NCI-H187 treated with DMSO at 0.1 percent for 48 hours (cell line): Measurements from ENCODE around the gene TAS2R43.
"Not testable (repeated sequence)": the region's sequence is repeated elsewhere in the genome, so short reads cannot be mapped to it uniquely, and the experiment has no call there.

Source experiments
- DNase-seq: peaks from one replicate; lab custom pipeline; 2025; lab: John Stamatoyannopoulos, UW

TAS2R43 gene, protein sequence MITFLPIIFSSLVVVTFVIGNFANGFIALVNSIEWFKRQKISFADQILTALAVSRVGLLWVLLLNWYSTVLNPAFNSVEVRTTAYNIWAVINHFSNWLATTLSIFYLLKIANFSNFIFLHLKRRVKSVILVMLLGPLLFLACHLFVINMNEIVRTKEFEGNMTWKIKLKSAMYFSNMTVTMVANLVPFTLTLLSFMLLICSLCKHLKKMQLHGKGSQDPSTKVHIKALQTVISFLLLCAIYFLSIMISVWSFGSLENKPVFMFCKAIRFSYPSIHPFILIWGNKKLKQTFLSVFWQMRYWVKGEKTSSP

DNA sequence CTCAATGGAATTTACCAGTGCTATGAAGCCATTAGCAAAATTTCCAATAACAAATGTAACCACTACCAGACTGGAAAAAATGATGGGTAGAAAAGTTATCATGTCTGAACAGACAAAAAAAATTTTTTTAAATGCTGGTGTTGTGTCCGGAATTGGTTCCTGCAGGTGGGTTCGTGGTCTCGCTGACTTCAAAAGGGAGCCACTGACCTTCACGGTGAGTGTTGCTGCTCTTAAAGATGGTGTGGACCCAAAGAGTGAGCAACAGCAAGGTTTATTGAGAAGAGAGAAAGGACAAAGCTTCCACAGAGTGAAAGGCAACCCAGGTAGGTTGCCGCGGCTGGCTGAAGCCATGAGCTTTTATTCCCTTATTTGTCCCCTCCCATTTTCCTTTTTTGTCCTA lies at the start of gene TAS2R43:
TAS2R43 (minus strand) TSS at position 186 of the 400 bp plus-strand sequence; CDS start at position 102, 84 bp downstream.
- DNase-seq, result no peak

DNA sequence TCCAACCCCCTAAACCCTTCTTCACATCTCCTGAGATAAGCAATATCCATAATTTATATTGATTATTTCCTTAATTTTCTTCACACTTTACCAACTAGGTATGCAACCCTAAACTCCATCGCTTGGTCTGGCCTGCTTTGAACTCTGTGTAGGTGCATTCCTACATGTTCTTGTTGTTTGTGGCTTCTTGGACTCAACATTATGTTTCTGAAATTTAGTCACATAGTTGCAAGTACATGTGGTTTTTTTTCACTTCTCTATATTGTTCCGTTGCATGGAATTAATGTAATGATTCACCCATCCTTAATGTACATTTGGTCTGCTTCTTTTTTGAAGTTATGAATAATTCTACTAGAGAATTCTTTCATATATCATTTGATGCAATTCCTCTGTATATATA lies 44.0 kb upstream of the TAS2R43 start:
- no peak for DNase-seq

DNA sequence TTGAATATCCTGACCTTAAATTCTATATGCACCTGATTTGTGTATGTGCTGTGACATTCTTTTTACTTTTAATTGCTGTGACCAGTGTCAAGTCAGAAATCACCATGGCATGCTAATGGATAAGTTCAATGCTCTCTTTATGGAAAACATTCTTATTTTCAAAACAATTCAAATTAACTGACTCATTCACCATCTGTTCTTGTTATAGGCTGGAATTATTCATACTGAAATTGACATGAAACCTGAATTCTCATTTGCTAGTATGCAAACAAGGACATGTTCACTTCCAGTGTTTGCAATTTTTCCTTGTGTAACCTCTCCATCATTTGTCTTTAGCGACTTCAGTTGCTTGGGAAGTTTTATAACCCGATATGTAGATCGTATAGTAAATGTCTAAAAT lies 42.2 kb upstream of the TAS2R43 start, which contains the start of gene TAS2R30:
TAS2R30 (minus strand) TSS at position 340 of the 400 bp plus-strand sequence. CDS start 400 bp downstream, outside the sequence.
- DNase-seq, result no peak

DNA sequence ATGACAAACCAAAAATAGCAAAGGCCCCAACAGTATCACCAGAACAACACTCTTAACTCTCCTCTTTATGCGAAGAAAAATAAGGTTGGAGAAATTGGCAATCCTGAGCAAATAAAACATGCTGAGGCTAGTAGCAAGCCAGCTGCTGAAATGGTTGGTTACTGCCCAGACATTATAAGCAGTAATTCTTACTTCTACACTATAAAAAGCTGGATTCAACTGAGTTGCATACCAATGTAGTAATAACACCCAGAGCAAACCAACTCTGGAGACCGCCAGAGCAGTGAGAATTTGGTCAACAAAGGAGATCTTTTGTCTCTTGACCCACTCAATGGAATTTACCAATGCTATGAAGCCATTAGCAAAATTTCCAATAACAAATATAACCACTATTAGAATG lies 41.7 kb upstream of the TAS2R43 start:
- DNase-seq, result no peak

DNA sequence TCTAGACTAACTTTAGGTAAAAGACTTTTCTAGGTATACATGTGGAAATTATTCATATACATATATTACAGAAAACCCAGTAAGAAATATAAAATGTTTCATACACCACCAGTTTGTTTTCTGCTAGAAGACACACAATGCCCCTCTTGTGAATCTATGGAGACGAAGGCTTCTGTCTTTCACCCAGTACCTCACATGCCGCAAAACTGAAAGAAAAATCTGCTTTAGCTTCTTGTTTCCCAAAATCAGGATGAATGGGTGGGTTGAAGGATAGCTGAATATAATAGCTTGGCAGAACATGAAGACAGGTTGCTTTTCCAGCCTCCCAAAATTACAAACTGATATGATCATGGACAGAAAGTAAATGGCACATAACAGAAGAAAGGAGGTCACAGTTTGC lies 41.0 kb upstream of the TAS2R43 start:
- no peak for DNase-seq

DNA sequence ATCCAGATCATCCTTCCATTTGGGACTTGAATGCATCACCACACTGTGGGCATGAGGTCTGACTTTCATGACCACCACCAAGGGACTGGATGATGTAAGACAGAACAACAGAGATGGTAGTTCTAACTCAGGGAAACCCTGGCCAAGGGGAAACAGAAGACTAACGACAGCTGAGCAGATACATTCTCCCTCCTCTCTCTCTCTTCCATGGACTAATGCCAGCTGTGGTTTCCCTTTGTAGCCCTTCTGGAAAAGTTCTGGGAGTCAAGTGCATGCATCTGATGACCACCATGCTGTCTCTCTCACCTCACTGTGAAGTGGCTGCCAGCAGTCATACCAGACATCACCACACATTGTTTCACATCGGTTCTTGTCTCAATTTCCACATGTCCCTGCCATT lies 38.9 kb upstream of the TAS2R43 start:
- no peak for DNase-seq

DNA sequence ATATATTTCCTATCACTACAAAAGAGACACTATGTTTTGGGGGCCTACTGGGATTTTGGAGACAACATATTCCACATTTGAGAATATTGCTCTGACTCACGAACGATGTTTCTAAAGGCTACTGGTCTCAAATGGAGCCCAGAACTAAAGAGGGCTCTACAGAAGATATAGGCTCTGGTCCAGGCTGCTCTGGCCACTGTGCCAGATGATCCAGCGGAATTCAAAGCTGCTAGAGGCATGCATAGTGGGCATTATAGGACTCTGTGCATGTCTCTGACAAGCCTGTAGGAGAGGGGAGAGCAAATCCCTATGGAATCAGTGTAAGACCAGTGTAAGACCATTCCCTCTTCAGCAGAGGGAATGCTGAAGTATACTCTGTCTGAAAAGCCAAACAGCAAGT lies 38.3 kb upstream of the TAS2R43 start:
- DNase-seq, result no peak

DNA sequence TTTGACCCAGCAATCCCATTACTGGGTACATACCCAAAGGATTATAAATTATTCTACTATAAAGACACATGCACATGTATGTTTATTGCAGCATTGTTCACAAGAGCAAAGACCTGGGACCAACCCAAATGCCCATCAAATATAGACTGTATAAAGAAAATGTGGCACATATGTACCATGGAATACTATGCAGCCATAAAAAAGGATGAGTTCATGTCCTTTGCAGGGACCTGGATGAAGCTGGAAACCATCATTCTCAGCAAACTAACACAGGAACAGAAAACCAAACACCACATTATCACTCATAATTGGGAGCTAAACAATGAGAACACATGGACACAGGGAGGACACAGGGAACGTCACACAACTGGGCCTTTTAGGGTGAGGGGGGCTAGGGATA lies 22.0 kb upstream of the TAS2R43 start:
- not testable (repeated sequence) for DNase-seq

DNA sequence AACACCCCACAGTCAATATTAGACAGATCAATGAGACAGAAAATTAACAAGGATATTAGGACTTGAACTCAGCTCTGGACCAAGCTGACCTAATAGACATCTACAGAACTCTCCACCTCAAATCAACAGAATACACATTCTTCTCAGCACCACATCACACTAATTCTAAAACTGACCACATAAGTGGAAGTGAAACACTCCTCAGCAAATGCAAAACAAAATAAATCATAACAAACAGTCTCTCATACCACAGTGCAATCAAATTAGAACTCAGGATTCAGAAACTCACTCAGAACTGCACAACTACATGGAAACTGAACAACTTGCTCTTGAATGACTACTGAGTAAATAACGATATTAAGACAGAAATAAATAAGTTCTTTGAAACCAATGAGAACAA lies 19.1 kb upstream of the TAS2R43 start:
- DNase-seq, result not testable (repeated sequence)

DNA sequence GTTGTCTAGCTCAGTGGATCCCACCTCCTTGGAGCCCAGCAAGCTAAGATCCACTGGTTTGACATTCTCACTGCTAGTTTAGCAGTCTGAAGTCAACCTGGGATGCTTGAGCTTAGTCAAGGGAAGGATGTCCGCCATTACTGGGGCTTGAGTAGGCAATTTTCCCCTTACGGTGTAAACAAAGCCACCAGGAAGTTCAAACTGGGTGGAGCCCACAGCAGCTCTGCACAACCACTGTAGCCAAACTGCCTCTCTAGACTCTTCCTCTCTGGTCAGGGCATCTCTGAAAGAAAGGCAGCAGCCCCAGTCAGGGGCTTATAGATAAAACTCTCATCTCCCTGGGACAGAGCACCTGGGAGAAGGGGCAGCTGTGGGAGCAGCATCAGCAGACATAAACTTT lies 16.7 kb upstream of the TAS2R43 start:
- no peak for DNase-seq

DNA sequence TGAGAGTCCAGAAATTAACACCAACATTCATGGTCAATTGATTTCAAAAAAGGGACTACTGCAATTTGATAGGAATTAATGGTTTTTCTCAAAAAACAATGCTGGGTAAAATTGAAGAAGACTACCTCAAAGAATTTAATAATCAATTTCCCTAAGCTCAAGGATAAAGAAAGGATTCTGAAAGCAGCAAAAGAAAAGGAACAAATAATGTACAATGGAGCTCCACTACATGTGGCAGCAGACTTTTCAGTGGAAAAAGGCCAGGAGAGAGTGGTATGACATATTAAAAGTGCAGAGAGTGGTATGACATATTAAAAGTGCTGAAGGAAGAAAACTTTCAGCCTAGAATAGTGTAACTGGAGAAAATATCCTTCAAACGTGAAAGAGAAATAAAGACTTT lies 15.6 kb upstream of the TAS2R43 start:
- DNase-seq, result no peak

DNA sequence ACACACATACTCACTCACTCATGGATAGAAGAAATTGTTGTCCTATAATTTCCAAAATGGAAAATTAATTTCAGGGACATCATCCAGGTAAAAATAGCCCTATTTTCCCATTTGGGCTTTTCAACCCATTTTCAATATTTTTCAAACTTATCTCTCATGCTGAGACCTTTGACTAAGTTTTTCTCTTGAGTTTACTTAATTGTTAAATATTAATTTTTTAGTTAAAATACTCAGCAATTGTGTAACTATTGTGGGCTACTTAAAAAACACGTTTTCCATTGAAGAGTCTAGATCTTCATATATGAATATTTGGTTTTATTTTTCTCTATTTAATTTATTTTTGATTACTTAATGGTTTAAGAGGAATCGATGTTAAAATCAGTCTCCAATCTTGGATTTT lies 14.2 kb upstream of the TAS2R43 start:
- DNase-seq, result no peak

DNA sequence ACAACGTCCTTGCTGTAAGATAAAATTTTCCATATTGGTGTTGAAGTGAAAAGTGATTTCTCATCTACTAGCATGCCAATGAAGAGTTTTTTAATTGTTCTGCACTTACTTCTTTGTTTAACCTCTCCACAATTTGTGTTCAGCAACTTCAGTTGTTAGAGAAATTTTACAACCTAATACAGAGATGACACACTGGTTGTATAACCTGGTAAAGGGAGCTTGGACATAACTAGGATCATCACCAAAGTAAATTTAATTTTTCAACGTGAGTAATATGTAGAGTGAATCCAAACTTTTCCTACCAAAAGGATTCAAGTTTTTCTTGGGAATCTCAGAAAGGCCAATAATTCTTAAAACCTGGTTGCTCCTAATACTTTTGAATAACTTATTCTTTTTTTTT lies 13.4 kb upstream of the TAS2R43 start:
- no peak for DNase-seq

DNA sequence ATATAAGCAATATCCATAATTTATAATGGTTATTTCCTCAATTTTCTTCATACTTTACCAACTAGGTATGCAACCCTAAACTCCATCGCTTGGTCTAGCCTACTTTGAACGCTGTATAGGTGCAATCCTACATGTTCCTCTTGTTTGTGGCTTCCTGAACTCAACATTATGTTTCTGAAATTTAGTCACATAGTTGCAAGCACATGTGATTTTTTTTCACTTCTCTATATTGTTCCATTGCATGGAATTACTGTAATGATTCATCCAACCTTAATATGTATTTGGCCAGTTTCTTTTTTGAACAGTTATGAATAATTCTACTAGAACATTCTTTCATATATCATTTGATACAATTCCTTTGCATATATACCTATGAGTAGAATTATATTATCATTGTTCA lies 2.8 kb upstream of the TAS2R43 start:
- DNase-seq, result not testable (repeated sequence)

DNA sequence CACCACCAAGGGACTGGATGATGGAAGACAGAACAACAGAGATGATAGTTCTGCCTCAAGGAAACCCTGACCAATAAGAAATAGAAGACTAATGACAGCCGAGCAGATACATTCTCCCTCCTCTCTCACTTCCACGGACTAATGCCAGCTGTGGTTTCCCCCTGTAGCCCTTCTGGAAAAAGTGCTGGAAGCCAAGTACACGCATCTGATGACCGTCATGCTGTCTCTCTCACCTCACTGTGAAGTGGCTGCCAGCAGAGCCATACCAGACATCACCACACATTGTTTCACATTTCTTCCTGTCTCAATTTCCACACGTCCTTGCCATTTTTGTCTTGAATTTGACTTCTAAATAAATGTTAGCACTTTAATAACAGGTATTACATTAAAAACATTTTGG lies 2.9 kb downstream of the TAS2R43 start:
- no peak for DNase-seq

DNA sequence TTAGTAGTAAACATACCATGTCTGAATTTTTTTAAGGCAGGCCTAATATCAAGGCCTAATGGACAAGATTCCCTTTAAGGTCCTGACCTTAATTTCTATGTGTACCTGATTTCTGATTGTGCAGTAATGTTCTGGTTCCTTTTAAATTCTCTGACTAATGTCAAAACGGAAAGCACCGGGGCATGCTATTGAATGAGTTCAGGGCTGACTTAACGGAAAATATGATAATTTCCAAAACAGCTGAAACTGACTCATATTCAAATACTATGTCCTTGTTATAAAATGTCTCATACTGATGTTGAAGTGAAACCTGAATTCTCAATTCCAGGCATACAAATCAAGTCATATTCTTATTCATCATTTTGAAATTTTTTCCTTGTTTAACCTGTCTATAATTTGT lies 6.7 kb downstream of the TAS2R43 start:
- no peak for DNase-seq

DNA sequence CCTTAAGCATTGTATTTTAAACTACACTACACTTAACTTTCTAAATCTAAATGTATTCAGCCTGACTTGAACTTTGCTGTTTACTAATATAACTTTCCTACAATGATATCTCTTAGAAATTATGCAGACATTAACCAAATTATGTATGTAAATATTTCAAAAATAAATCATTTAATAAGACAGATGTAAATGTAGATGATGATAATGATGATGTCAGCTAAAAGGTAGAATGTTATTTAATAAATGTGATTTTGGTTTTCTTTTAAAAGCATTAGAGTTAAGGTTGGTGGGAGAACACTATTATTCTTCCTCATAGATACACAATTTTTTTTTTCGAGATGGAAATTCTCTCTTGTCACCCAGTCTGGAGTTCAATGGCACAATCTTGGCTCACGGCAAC lies 10.1 kb downstream of the TAS2R43 start:
- DNase-seq, result no peak

DNA sequence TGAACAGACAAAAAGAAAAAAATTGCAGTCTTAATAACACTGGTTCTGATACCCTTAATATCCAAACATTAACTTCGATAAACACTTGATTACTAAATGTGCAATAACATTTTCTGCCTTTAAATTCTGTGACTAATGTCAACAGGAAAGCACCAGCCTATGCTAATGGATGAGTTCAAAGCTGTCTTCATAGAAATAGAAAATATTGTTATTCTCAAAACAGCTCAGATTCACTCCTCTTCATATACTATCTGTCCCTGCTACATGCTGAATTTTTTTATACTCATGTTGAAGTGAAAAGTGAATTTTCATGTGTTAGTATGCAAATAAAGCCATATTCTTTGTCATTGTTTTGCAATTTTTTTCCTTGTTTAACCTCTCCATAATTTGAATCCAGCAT lies 13.9 kb downstream of the TAS2R43 start:
- DNase-seq, result no peak

DNA sequence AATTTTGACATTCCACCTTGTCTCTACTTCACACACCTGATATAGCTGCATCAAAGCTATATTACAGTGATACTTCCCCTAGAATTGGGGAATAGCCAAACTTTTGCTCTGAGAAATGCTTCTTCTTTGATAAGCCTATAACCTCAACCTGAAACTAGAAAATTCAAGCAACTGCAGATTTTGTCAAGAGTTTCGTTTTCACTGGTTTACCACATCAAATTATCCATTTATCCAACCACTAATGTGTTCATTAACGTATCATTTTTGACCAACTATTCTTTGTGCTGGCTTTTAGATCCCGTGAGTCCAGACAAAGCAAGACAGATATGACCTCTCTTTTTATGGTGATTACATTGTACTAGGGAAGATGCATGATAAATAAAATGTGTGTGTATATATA lies 16.5 kb downstream of the TAS2R43 start:
- no peak for DNase-seq

DNA sequence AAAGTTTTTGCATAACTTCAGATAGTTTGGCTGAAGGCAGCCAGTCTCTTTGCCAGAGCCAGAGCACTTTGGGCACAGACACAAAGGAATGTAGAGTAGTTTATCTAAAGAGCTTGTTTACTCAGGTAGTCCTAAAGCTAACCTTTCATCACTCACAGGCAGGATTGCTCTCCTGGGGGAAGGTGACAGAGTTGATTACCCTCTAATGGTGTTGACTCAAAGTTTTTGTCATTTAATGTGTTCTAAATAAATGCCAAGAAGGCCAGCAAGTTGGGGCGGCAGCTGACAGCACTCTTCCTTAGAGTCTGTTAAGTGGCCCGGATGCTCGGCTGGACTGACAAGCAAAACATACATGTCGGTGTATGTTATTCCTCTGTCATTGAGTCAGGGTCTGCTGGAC lies 20.7 kb downstream of the TAS2R43 start:
- no peak for DNase-seq

DNA sequence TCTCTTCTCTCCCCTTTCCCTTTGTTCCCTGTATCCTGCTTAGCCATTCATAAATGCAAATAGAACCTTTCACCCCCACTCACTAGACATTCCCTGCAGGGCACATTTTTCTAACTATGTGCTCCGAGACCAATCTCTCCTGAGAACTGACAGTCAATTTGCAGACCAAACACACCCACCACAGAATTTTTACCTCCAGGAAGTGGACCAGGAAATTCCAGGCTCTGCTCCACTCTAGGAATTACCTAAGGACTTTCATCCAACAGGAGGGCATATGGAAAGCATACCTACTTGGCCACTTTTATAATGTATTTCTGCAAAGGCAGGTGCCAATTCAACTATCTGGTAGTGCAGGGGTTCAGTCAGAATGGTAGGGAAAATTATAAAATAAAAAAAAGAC lies 21.1 kb downstream of the TAS2R43 start:
- no peak for DNase-seq

DNA sequence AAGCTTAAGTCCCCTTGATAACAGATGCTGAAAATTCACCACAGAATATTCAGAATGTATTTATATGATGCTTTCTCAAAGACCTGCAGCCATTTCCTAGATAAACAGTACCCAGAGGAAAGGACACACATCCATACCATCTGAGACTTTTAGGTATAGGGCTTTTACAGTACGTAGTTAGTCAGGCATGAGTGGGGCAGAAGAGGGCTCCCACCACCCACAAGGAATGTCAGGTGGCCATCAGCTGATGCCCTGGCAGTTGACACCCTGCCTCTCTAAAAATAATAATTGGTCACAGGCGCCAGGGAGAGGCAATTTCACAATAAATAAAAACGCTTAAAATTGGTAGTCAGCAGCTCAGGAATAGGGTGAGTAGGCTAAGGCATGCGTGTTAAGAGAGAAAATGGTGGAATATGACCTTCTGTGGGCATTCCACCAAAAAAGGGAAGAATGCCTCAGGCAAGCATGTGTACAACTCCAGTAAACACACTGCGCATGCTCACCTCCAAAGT lies 22.2 kb downstream of the TAS2R43 start:
- DNase-seq, result no peak

DNA sequence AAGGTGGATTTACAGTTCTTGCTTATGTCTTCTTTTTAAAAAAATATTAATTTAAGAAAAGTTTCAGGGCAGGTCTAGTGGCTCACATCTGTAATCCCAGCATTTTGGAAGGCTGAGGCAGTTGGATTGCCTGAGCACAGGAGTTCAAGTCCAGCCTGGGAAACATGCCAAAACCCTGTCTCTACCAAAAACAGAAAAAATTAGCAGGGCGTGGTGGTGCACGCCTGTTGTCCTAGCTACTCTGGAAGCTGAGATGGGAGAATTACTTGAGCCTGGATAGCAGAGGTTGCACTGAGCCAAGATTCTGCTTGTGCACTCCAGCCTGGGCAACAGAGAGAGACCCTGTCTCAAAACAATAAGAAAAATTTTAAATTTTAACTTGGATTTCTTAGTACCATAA lies 24.6 kb downstream of the TAS2R43 start:
- DNase-seq, result no peak

DNA sequence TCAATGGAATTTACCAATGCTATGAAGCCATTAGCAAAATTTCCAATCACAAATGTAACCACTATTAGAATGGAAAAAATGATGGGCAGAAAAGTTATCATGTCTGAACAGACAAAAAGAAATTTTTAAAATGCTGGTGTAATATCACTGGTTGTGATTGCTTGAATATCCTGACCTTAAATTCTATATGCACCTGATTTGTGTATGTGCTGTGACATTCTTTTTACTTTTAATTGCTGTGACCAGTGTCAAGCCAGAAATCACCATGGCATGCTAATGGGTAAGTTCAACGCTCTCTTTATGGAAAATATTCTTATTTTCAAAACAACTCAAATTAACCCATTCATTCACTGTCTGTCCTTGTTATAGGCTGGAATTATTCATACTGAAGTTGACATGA lies 29.9 kb downstream of the TAS2R43 start, which contains the start of gene TAS2R46:
TAS2R46 (minus strand) TSS at position 101 of the 400 bp plus-strand sequence; CDS start at position 101, 0 bp downstream.
- not testable (repeated sequence) for DNase-seq
